GM03348 (cell line): ENCODE data around the gene RNF34.

Source experiments
- DNase-seq: peaks from one replicate; pipeline ENCODE4 v3.0.0; 2012; ENCODE audit warnings: low spot score

RNF34 gene

GRCh38 chr12:121439715-121440114, 39.8 kb downstream of the RNF34 start:
- no peak for DNase-seq

- DNase-seq, result no peak
Measured at GRCh38 chr12:121440768-121441167, 40.9 kb downstream of the RNF34 start.

GRCh38 chr12:121441555-121441954, 41.6 kb downstream of the RNF34 start:
- DNase-seq, result no peak

GRCh38 chr12:121442028-121442948, 42.4 kb downstream of the RNF34 start:
- no peak for DNase-seq

GRCh38 chr12:121443193-121443870, 43.4 kb downstream of the RNF34 start:
- peak; percentile 95 for DNase-seq

GRCh38 chr12:121443911-121444841, 44.3 kb downstream of the RNF34 start:
- DNase-seq, result no peak

GRCh38 chr12:121444842-121445202, 44.9 kb downstream of the RNF34 start:
- no peak for DNase-seq

GRCh38 chr12:121446750-121447149, 46.8 kb downstream of the RNF34 start:
- DNase-seq, result no peak

GRCh38 chr12:121448771-121449315, 48.9 kb downstream of the RNF34 start:
- DNase-seq, result no peak

- DNase-seq, result peak; percentile 55
Measured at GRCh38 chr12:121451961-121452339, 52.0 kb downstream of the RNF34 start.

GRCh38 chr12:121452340-121452984, 52.5 kb downstream of the RNF34 start:
- peak; percentile 83 for DNase-seq

- DNase-seq, result no peak
Measured at GRCh38 chr12:121452985-121453360, 53.1 kb downstream of the RNF34 start.

- DNase-seq, result no peak
Measured at GRCh38 chr12:121453629-121454028, 53.7 kb downstream of the RNF34 start.

- no peak for DNase-seq
Measured at GRCh38 chr12:121454921-121455320, 55.0 kb downstream of the RNF34 start.

GRCh38 chr12:121455766-121456420, 56.0 kb downstream of the RNF34 start:
- no peak for DNase-seq

GRCh38 chr12:121456551-121456950, 56.6 kb downstream of the RNF34 start:
- no peak for DNase-seq

- DNase-seq, result no peak
Measured at GRCh38 chr12:121461048-121461447, 61.1 kb downstream of the RNF34 start.

- DNase-seq, result no peak
Measured at GRCh38 chr12:121464331-121464730, 64.4 kb downstream of the RNF34 start.

- DNase-seq, result peak; percentile 74
Measured at GRCh38 chr12:121465921-121466793, 66.2 kb downstream of the RNF34 start.
